ENCODE data around the gene CFAP299. TPM values are rescaled to one million over a fixed set of nuclear protein-coding genes. Genes with fewer than 3 reads are reported as not detected.
"Not testable (repeated sequence)": the region's sequence is repeated elsewhere in the genome, so short reads cannot be mapped to it uniquely, and the experiment has no call there.

CFAP299 gene
- total and polyA plus RNA-seq, 4 donors = 2.8 to 30.2 (median 6.6) TPM

DNA sequence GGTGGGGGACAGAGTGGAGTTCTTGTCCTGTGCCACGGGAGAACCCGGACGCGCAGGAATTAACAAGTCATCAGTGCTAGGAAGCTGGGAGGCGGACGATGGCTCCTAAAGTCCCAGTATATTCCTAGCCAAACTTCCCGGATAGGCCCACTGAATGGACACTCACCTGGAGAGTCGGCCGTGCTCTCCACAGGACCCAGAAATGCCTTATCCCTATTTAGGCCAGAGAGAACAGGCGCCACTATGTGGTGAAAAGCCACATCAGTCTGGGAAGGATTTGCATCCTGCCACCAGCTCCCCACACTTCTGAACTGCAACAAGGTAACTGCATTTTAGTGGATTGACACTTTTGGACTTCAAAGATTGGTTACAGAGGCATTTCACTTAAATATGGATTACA lies 1.1 kb downstream of the CFAP299 start:
- Histone ChIP-seq H3K9me3 (ENCODE audit: control insufficient read depth in 4 of 4, insufficient read depth in 3 of 4, low read length in 3 of 4) (peaks cover 0 to 5% (median 0%) of the 10 kb centered on the region in 4 donors), H3K36me3 (ENCODE audit: control insufficient read depth in 4 of 4, insufficient read depth in 4 of 4, low read length in 4 of 4) (no peaks in the 10 kb centered on the region), H3K9ac (ENCODE audit: insufficient read depth in 1 of 2, low read length in 2 of 2) (no peak overlapping the region), H3K4me1 (ENCODE audit: control insufficient read depth in 5 of 5, insufficient read depth in 5 of 5, low read length in 5 of 5) (peaks cover 0 to 7% (median 3%) of the 10 kb centered on the region in 5 donors), H3K27ac (ENCODE audit: low read depth in 1 of 2, low read length in 1 of 2) (no peak overlapping the region), H3K27me3 (ENCODE audit: control insufficient read depth in 3 of 3, insufficient read depth in 3 of 3, low read length in 2 of 3) (peaks cover 0 to 21% (median 18%) of the 10 kb centered on the region in 3 donors), H3K4me3 (no peak overlapping the region)
- 9 to 11% methylated on average over 10 of the region's 10 CpGs for WGBS, 2 donors
- DNase-seq = peak; percentile 5 to 32 (median 16)
- TF ChIP-seq, protein P1, sequence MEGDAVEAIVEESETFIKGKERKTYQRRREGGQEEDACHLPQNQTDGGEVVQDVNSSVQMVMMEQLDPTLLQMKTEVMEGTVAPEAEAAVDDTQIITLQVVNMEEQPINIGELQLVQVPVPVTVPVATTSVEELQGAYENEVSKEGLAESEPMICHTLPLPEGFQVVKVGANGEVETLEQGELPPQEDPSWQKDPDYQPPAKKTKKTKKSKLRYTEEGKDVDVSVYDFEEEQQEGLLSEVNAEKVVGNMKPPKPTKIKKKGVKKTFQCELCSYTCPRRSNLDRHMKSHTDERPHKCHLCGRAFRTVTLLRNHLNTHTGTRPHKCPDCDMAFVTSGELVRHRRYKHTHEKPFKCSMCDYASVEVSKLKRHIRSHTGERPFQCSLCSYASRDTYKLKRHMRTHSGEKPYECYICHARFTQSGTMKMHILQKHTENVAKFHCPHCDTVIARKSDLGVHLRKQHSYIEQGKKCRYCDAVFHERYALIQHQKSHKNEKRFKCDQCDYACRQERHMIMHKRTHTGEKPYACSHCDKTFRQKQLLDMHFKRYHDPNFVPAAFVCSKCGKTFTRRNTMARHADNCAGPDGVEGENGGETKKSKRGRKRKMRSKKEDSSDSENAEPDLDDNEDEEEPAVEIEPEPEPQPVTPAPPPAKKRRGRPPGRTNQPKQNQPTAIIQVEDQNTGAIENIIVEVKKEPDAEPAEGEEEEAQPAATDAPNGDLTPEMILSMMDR (IDR thresholded peaks at IDR 0.05; ENCODE audit: control extremely low read depth, extremely low read depth) = no peak
- peak; percentile 36 for ATAC-seq (ENCODE audit: insufficient read depth, low FRiP score)

DNA sequence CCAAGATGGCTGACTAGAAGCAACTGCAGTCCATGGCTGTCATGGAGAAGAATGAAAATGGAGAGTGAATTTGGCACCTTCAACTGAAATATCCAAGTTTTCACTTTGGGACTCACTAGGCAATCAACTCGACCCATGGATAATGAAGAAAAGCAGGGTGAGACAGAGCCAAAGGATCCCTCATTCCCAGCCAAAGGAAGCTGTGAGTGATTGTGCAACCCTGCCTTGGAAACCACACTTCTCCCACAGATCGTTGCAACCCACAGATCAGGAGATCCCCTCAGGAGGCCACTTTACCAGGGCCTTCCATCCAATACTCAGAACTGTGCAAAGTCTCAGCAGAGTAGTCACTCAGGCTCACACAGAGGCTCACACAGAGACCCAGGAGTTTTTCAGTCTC lies 4.5 kb downstream of the CFAP299 start:
- TF ChIP-seq, protein P1 (IDR thresholded peaks at IDR 0.05; ENCODE audit: control extremely low read depth, extremely low read depth) = no peak
- H3K9me3 ChIP-seq (ENCODE audit: control insufficient read depth in 4 of 4, insufficient read depth in 3 of 4, low read length in 3 of 4) = peaks cover 0 to 6% (median 1%) of the 10 kb centered on the region in 4 donors
- H3K4me1 ChIP-seq (ENCODE audit: control insufficient read depth in 5 of 5, insufficient read depth in 5 of 5, low read length in 5 of 5) = peaks cover 0 to 7% (median 3%) of the 10 kb centered on the region in 5 donors
- no peak overlapping the region for H3K9ac ChIP-seq (ENCODE audit: insufficient read depth in 1 of 2, low read length in 2 of 2)
- no peak for DNase-seq
- H3K27me3 ChIP-seq (ENCODE audit: control insufficient read depth in 3 of 3, insufficient read depth in 3 of 3, low read length in 2 of 3) = peaks cover 0 to 18% (median 13%) of the 10 kb centered on the region in 3 donors
- no peak overlapping the region for H3K27ac ChIP-seq (ENCODE audit: low read depth in 1 of 2, low read length in 1 of 2)
- no peak for ATAC-seq (ENCODE audit: insufficient read depth, low FRiP score)
- H3K36me3 ChIP-seq (ENCODE audit: control insufficient read depth in 4 of 4, insufficient read depth in 4 of 4, low read length in 4 of 4) = no peaks in the 10 kb centered on the region
- H3K4me3 ChIP-seq = no peak overlapping the region
- 39 to 47% methylated on average over 2 of the region's 2 CpGs for WGBS, 2 donors

DNA sequence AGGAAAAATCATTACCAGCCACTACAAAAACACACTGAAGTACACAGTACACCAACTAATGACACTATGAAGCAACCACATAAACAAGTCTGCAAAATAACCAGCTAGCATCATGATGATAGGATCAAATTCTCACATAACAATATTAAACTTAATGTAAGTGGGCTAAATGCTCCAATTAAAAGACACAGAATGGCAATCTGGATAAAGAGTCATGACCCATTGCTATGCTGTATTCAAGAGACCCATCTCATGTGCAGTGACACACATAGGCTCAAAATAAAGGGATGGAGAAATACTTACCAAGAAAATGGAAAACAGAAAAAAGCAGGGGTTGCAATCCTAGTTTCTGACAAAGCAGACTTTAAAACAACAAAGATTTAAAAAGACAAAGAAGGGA lies 7.2 kb downstream of the CFAP299 start:
- DNase-seq; ATAC-seq (ENCODE audit: insufficient read depth, low FRiP score); H3K9ac ChIP-seq (ENCODE audit: insufficient read depth in 1 of 2, low read length in 2 of 2); H3K36me3 ChIP-seq (ENCODE audit: control insufficient read depth in 4 of 4, insufficient read depth in 4 of 4, low read length in 4 of 4); H3K27ac ChIP-seq (ENCODE audit: low read depth in 1 of 2, low read length in 1 of 2); H3K4me1 ChIP-seq (ENCODE audit: control insufficient read depth in 5 of 5, insufficient read depth in 5 of 5, low read length in 5 of 5); H3K4me3 ChIP-seq; H3K9me3 ChIP-seq (ENCODE audit: control insufficient read depth in 4 of 4, insufficient read depth in 3 of 4, low read length in 3 of 4); H3K27me3 ChIP-seq (ENCODE audit: control insufficient read depth in 3 of 3, insufficient read depth in 3 of 3, low read length in 2 of 3): not testable (repeated sequence)

DNA sequence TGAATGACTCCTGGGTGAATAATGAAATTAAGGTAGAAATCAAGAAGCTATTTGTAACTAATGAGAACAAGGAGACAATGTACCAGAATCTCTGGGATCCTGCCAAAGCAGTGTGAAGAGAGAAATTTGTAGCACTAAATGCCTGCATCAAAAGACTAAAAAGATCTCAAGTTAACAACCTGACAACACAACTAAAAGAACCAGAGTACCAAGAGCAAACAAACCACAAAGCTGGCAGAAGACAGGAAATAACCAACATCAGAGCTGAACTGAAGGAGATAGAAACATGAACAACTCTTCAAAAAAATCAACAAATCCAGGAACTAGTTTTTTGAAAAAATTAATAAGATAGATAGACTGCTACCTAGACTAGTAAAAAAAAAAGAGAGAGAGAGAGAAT lies 8.4 kb downstream of the CFAP299 start:
- Histone ChIP-seq H3K27me3 (ENCODE audit: control insufficient read depth in 3 of 3, insufficient read depth in 3 of 3, low read length in 2 of 3) (peaks cover 0 to 3% (median 2%) of the 10 kb centered on the region in 3 donors), H3K9me3 (ENCODE audit: control insufficient read depth in 4 of 4, insufficient read depth in 3 of 4, low read length in 3 of 4) (peaks cover 0 to 6% (median 1%) of the 10 kb centered on the region in 4 donors), H3K4me3 (no peak overlapping the region), H3K27ac (ENCODE audit: low read depth in 1 of 2, low read length in 1 of 2) (no peak overlapping the region), H3K4me1 (ENCODE audit: control insufficient read depth in 5 of 5, insufficient read depth in 5 of 5, low read length in 5 of 5) (no peaks in the 10 kb centered on the region), H3K36me3 (ENCODE audit: control insufficient read depth in 4 of 4, insufficient read depth in 4 of 4, low read length in 4 of 4) (no peaks in the 10 kb centered on the region), H3K9ac (ENCODE audit: insufficient read depth in 1 of 2, low read length in 2 of 2) (no peak overlapping the region)
- TF ChIP-seq, protein P1 (IDR thresholded peaks at IDR 0.05; ENCODE audit: control extremely low read depth, extremely low read depth) = no peak
- DNase-seq = no peak
- ATAC-seq (ENCODE audit: insufficient read depth, low FRiP score) = no peak

Measured in lung (tissue), 12 donors.